22Rv1 (cell line): ENCODE measurements around the gene CNTLN.
"Not testable (repeated sequence)": the region's sequence is repeated elsewhere in the genome, so short reads cannot be mapped to it uniquely, and the experiment has no call there.

Experiments used
- H3K27ac ChIP-seq: fragments of 450-650 bp; 2 replicates; pipeline ENCODE4 v1.5.1; 2017
- ZFX ChIP-seq: fragments of 450-650 bp; IDR thresholded peaks from 2 replicates; pipeline ENCODE4 v1.6.1; 2017; ENCODE audit warnings: antibody characterized with exemption, borderline replicate concordance
- TF ChIP-seq, protein P1 (sequence below): fragments of 450-650 bp; IDR thresholded peaks from 2 replicates; pipeline ENCODE4 v1.5.1; 2017; ENCODE audit warnings: mild to moderate bottlenecking

Gene CNTLN

DNA sequence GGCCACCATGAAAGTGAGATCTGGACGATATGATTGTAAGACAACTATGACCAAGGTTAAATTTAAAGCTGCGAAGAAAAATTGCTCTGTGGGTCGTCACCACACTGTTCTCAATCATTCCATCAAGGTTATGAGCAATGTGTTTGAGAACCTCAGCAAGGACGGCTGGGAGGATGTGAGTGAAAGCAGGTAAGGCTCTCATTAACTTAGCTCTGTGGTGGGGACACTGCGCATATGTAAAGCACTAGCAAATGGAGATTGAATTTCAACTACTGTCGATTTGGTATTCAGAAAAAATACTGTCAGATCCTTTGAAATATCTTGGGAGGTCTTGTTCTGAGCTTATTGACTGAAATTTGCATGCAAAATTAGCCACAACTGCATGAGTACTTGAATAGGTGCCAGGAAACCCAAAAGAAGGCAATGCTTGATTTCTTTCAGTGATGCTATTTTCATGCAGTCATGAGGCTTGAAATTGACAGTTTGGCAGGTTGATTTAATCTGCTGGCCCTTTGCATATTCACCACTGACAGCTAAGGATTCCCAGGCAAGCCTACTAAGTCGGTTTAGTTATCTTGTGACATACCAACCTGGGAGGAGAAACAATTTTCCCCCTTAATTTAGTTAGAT lies 260.2 kb downstream of the CNTLN start:
- TF ChIP-seq ZFX, result no peak
- TF ChIP-seq, protein P1, sequence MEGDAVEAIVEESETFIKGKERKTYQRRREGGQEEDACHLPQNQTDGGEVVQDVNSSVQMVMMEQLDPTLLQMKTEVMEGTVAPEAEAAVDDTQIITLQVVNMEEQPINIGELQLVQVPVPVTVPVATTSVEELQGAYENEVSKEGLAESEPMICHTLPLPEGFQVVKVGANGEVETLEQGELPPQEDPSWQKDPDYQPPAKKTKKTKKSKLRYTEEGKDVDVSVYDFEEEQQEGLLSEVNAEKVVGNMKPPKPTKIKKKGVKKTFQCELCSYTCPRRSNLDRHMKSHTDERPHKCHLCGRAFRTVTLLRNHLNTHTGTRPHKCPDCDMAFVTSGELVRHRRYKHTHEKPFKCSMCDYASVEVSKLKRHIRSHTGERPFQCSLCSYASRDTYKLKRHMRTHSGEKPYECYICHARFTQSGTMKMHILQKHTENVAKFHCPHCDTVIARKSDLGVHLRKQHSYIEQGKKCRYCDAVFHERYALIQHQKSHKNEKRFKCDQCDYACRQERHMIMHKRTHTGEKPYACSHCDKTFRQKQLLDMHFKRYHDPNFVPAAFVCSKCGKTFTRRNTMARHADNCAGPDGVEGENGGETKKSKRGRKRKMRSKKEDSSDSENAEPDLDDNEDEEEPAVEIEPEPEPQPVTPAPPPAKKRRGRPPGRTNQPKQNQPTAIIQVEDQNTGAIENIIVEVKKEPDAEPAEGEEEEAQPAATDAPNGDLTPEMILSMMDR, result no peak
- H3K27ac ChIP-seq, result no peak overlapping the region

DNA sequence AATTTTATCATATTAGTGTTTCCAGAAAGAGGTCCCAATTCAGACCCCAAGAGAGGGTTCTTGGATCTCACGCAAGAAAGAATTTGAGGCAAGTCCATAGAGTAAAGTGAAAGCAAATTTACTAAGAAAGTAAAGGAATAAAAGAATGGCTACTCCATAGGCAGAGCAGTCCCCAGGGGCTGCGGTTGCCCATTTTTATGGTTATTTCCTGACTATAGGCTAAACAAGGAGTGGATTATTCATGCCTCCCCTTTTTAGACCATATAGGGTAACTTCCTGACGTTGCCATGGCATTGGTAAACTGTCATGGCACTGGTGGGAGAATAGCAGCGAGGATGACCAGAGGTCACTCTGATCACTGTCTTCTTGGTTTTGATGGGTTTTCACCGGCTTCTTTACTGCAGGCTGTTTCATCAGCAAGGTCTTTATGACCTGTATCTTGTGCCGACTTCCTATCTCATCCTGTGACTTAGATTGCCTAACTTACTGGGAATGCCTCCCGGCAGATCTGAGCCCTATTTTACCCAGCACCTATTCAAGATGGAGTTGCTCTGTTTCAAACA lies 262.4 kb downstream of the CNTLN start:
- not testable (repeated sequence) for H3K27ac ChIP-seq

DNA sequence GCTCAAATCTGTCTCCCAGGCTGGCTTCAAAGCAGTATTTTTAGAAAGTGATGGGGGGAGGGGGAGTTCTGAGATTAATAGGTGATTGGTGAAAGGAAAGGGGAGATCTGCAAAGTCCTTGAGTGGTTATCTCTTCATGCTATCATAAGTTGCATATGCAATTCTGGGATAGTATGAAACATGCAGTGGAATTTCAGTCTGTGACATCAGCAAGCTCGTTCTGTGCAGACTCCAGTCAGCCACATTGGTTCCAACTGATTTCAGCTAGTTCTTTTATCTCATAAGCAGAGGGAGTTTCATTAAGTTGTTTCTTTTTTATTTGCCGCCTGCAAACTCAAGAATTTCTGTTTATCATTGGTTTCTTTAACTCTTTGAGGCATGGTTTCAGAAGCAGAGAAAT lies 263.5 kb downstream of the CNTLN start:
- no peak overlapping the region for H3K27ac ChIP-seq
- TF ChIP-seq, protein P1, result no peak
- no peak for TF ChIP-seq ZFX

DNA sequence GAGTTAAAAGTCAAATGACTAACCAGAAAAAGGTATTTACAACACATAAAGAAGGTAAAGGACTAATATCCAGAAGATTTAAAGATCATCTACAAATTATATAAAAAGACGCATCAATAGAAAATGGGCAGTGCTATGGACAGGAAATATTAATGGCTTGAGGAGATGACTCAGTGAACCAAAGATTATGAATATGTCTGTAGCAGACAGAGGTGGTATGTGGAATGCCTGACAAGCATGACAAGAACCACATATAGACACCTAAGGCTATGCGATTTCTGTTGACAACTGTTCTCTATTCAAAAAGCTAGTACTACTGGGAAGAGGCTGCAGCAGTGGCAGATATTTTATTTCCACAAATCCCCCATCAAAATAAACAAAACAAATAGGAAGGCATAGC lies 267.0 kb downstream of the CNTLN start:
- H3K27ac ChIP-seq, result no peak overlapping the region
- TF ChIP-seq ZFX, result no peak
- TF ChIP-seq, protein P1, result no peak

DNA sequence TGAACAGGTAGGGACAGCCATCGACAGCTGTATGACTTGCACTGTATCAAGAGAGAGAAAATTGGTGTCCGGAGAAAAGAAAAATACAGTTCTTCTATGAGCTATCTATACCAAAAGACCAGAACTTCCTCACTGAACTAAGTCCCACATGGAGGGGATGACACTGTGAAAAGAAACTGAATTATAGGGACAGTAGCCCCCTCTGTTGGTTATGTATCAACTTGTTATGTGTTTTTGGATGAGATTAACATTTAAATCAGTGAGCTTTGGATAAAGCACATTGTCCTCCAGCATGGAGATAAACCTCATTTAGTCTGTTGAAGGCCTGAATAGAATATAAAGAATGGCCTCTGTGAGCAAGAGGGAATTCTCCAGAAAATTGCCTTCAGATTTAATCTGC lies 267.5 kb downstream of the CNTLN start:
- no peak overlapping the region for H3K27ac ChIP-seq
- no peak for TF ChIP-seq ZFX
- TF ChIP-seq, protein P1, result no peak

DNA sequence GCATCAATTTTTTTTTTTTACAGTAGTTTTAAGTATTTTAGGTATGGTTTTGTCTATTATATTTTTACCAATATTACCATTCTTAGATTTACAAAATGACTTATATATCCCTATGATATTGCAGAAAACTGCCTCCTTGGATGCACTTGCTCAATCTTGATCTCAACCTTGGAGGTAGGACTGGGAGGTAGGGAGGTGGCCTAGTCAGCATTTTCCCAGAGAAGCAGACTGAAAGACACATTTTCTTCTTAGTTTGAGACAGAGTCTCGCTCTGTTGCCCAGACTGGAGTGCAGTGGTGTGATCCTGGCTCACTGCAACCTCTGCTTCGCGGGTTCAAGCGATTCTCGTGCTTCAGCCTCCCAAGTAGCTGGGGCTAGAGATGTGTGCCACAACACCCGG lies 268.7 kb downstream of the CNTLN start:
- no peak for TF ChIP-seq ZFX
- TF ChIP-seq, protein P1, result no peak
- H3K27ac ChIP-seq, result no peak overlapping the region

DNA sequence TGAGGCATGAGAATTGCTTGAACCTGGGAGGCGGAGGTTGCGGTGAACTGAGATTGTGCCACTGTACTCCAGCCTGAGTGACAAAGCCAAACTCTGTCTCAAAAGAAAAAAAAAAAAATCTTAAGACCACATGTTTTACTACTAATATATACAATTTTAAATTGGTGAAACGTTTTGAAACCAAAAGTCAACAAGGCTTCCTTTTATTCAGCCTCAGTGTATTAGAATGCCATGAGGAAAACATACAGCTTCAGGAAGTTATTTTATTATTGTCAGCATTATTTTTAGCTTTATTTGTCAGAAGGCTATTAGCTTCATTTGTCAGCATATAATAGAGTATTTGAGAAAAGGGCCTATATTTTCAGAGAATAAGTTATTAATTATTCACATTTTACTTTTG lies 280.1 kb downstream of the CNTLN start:
- no peak overlapping the region for H3K27ac ChIP-seq
- TF ChIP-seq, protein P1, result no peak
- no peak for TF ChIP-seq ZFX

DNA sequence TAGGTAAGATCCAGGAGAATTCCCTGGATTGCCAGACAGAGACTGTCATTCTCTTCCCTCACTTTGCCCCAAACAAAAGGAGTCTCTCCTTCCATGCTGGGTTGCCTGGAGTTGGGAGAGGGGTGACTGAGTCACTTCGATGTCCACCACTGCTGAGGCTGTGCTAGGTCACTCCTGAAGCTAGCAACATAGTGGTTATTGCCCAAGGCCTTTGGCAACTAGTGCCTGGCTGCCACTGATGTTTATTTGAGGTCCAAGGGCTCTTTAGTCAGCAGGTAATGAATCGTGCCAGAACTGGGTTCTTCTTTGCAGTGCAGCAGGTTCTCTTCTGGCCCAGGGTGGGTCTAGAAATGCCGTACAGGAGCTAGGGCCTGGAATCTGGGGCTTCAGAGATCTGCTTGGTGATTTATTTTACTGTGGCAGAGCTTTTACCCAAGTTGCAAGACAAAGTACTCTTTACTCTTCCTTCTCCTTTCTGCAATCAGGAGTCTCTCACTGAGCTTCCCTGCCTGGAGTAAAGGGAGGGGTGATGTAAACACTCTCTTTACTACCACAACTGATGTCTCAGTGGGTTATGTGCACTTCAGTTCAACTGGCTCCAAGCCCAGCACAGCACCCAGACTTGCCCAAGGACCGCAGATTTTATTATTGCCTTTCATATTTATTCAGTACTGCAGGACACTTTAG lies 288.3 kb downstream of the CNTLN start:
- H3K27ac ChIP-seq, result no peak overlapping the region
- TF ChIP-seq, protein P1, result no peak
- TF ChIP-seq ZFX, result no peak
